HG03064 (cell line): ENCODE data around the gene IRF1.

Experiments
- ATAC-seq: cut with Tn5 transposase; IDR thresholded peaks from one replicate; pipeline ENCODE4 v1.9.1; 2021; ENCODE audit warnings: low read depth; ENCODE audit not compliant: unreplicated experiment

IRF1 gene

GRCh38 chr5:132463811-132464155, 26.8 kb downstream of the IRF1 start:
- no peak for ATAC-seq

DNA sequence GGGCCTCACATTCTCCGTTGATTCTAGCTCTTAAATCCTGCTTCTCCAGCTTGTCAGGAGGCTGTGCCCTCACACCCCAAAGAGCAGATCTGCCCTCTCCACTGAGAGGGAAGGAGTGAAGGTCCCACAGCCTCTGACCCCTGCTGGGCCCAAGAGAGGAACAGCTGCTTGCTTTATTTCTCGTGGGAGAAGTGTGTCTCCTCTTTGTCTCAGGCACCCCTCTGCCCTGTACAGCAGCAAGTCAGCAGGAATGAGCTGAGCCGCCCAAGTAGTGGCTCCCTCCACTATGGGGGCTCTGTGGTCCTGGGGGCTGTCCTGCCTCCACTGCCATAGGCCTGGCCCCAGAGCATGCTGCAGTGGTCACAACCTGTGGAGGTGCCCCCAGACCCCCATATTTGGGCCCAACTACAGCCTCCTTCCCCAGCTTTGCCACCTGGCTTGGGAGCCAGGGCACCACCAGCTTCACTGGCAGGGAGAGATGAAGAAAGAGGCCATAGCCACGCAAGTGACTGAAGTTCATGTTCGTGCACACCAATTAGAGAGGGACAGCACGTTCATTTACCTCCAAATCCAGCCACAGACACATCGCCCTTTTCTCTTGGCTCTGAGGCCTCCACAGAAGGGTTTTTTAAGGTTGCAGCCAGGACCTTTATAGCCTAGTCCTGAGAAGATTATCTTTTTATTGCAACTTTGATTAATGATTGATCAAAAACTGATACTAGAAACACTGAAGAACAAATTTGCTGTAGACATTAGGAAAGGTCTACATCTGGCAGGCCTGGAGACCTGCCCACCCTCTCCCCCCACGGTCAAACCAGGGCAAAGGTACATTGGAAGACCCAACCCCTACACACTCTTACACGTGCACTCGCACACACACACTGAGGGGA, 27.5 kb downstream of the IRF1 start:
- ATAC-seq = no peak

GRCh38 chr5:132462333-132462732, 28.2 kb downstream of the IRF1 start:
- no peak for ATAC-seq

GRCh38 chr5:132461569-132462070, 29.0 kb downstream of the IRF1 start:
- no peak for ATAC-seq

DNA sequence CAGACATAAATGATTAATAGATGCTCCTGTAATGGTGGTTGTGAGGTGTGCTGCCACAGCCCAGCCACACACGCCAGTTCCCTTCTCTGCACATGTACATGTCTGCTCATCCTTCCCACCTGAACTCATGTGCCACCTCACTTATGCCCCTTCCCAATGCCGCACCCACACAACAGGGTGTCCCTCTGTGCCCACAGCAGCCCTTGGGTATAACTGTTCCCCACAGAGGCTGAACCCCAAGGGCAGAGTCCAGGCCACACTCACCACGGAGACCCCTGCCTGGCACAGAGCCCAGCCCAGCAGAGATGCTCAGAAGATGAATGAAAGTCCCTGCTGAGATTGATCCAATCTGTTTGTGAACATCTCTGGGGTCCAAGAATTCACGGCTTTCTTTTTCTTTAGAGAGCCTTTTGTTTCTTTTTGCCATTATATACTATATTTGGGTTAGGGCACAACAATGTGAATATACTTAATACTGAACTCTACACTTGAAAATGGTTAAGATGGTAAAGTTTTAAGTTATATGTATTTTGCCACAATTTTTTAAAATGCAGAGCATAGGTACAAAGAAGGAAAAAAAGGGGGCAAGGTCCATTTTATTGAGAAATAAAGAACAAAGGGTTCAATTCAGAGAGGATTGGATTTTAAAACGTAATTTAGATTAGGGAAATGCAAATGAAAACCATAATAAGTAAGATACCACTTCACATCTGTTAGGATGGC, 29.6 kb downstream of the IRF1 start:
- ATAC-seq = no peak

- ATAC-seq = no peak
Measured at GRCh38 chr5:132459983-132460838, 30.4 kb downstream of the IRF1 start.

GRCh38 chr5:132459031-132459982, 31.3 kb downstream of the IRF1 start:
- no peak for ATAC-seq

- ATAC-seq = peak; percentile 29
Measured at GRCh38 chr5:132458651-132459030, 31.9 kb downstream of the IRF1 start.

- ATAC-seq = no peak
Measured at GRCh38 chr5:132458226-132458560, 32.4 kb downstream of the IRF1 start.

GRCh38 chr5:132457371-132458225, 33.0 kb downstream of the IRF1 start:
- peak; percentile 5 for ATAC-seq

GRCh38 chr5:132456987-132457361, 33.6 kb downstream of the IRF1 start:
- peak; percentile 11 for ATAC-seq

- ATAC-seq = peak; percentile 57
Measured at GRCh38 chr5:132456296-132456986, 34.1 kb downstream of the IRF1 start.

- no peak for ATAC-seq
Measured at GRCh38 chr5:132455614-132456115, 34.9 kb downstream of the IRF1 start.

GRCh38 chr5:132454361-132454760, 36.2 kb downstream of the IRF1 start:
- ATAC-seq = no peak

- no peak for ATAC-seq
Measured at GRCh38 chr5:132451387-132451786, 39.2 kb downstream of the IRF1 start.

GRCh38 chr5:132449060-132449459, 41.5 kb downstream of the IRF1 start:
- no peak for ATAC-seq

- no peak for ATAC-seq
Measured at GRCh38 chr5:132447196-132447595, 43.4 kb downstream of the IRF1 start.

DNA sequence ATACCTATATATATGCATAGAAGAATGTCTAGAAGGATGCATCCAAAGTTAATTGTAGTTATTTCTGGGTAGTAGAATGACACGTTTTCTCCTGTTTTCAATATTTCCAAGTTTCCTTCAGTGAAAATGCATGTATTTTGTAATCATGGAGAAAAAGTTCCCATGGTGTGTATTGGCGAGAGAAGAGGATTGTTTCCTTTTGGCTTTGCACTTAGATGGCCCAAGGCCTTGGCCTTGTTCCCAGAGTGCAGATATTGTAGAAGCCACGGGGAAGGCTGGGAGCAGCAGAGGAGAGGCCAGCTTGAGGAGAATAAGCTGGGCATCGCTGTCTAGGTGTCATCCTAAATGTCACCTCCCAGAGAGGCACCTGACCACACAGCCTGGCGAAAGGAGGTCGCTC, 44.0 kb downstream of the IRF1 start:
- no peak for ATAC-seq
